WTC11 (cell line): ENCODE measurements around the gene SHPK.

Experiments
- CBFB ChIP-seq: sonication (generic); formaldehyde crosslinking; IDR thresholded peaks from 2 replicates; pipeline ENCODE4 v1.8.1; 2022; ENCODE audit warnings: mild to moderate bottlenecking, low read depth, missing genetic modification reagents
- GRHL2 ChIP-seq: fragments of 250-450 bp; sonication (Bioruptor Pico); IDR thresholded peaks from 2 replicates; pipeline ENCODE4 v1.8.0; 2022; ENCODE audit warnings: mild to moderate bottlenecking, moderate library complexity; ENCODE audit not compliant: insufficient replicate concordance, severe bottlenecking
- OVOL2 ChIP-seq: fragments of 250-450 bp; sonication (Bioruptor Pico); IDR thresholded peaks from 2 replicates; pipeline ENCODE4 v1.9.0; 2021; ENCODE audit warnings: mild to moderate bottlenecking, borderline replicate concordance
- SOX15 ChIP-seq: fragments of 250-450 bp; sonication (Bioruptor Pico); IDR thresholded peaks from 2 replicates; pipeline ENCODE4 v1.9.0; 2021; ENCODE audit warnings: mild to moderate bottlenecking
- TF ChIP-seq, protein P1 (sequence below): sonication (generic); formaldehyde crosslinking; IDR thresholded peaks from 2 replicates; pipeline ENCODE4 v1.8.0; 2023; ENCODE audit warnings: missing genetic modification reagents
- TF ChIP-seq, protein P2 (sequence below): fragments of 200-600 bp; IDR thresholded peaks from 2 replicates; pipeline ENCODE4 v1.8.0; 2022; ENCODE audit warnings: antibody characterized with exemption
- TF ChIP-seq, protein P3 (sequence below): sonication (generic); formaldehyde crosslinking; IDR thresholded peaks from 2 replicates; pipeline ENCODE4 v1.8.1; 2023; ENCODE audit warnings: mild to moderate bottlenecking, missing genetic modification reagents, moderate library complexity
- TF ChIP-seq, protein P4 (sequence below): sonication (generic); formaldehyde crosslinking; IDR thresholded peaks from 2 replicates; pipeline ENCODE4 v1.8.1; 2023; ENCODE audit warnings: mild to moderate bottlenecking, moderate library complexity, missing genetic modification reagents
- TF ChIP-seq, protein P5 (sequence below): sonication (generic); formaldehyde crosslinking; IDR thresholded peaks from 2 replicates; pipeline ENCODE4 v1.8.0; 2022; ENCODE audit warnings: mild to moderate bottlenecking, missing genetic modification reagents
- TF ChIP-seq, protein P6 (sequence below): sonication (generic); formaldehyde crosslinking; IDR thresholded peaks from 2 replicates; pipeline ENCODE4 v1.8.0; 2022; ENCODE audit warnings: mild to moderate bottlenecking, missing genetic modification reagents

DNA sequence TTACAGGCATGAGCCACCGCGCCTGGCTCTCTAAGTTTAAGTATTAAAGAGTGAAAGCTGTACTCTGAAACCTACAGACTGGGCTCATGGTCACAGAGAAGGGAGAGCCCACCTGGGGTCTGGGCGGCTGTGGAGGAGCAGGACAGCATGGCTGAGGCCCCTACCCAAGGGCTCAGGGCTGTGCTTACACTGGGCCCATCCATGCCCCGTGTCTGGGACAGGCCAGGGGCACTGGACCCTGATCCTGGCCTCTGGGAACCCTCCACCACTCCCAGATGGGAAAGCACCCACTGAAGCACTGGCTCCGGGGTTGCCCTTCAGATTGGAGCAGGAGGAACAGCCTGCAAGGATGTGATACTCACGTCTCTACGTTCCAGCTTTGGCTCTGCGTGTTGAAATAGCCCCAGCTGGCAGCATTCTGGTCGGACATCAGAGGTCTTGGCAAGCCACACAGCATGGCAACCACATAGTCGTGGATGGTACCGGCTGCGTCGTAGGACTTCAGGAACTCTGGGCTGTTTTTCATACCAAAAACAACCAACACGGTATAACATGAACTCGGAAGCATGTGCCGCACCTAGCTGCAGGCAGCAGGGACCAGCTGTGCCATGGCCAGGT lies 13.0 kb downstream of the SHPK start:
- TF ChIP-seq, protein P1, sequence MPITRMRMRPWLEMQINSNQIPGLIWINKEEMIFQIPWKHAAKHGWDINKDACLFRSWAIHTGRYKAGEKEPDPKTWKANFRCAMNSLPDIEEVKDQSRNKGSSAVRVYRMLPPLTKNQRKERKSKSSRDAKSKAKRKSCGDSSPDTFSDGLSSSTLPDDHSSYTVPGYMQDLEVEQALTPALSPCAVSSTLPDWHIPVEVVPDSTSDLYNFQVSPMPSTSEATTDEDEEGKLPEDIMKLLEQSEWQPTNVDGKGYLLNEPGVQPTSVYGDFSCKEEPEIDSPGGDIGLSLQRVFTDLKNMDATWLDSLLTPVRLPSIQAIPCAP (CRISPR knock-in tag): no peak
- TF ChIP-seq, protein P2, sequence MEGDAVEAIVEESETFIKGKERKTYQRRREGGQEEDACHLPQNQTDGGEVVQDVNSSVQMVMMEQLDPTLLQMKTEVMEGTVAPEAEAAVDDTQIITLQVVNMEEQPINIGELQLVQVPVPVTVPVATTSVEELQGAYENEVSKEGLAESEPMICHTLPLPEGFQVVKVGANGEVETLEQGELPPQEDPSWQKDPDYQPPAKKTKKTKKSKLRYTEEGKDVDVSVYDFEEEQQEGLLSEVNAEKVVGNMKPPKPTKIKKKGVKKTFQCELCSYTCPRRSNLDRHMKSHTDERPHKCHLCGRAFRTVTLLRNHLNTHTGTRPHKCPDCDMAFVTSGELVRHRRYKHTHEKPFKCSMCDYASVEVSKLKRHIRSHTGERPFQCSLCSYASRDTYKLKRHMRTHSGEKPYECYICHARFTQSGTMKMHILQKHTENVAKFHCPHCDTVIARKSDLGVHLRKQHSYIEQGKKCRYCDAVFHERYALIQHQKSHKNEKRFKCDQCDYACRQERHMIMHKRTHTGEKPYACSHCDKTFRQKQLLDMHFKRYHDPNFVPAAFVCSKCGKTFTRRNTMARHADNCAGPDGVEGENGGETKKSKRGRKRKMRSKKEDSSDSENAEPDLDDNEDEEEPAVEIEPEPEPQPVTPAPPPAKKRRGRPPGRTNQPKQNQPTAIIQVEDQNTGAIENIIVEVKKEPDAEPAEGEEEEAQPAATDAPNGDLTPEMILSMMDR: no peak
- TF ChIP-seq GRHL2 (CRISPR knock-in tag) (no peak), SOX15 (no peak), CBFB (CRISPR knock-in tag) (no peak), OVOL2 (CRISPR knock-in tag) (no peak)
- TF ChIP-seq, protein P3, sequence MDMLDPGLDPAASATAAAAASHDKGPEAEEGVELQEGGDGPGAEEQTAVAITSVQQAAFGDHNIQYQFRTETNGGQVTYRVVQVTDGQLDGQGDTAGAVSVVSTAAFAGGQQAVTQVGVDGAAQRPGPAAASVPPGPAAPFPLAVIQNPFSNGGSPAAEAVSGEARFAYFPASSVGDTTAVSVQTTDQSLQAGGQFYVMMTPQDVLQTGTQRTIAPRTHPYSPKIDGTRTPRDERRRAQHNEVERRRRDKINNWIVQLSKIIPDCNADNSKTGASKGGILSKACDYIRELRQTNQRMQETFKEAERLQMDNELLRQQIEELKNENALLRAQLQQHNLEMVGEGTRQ (CRISPR knock-in tag): no peak
- TF ChIP-seq, protein P4, sequence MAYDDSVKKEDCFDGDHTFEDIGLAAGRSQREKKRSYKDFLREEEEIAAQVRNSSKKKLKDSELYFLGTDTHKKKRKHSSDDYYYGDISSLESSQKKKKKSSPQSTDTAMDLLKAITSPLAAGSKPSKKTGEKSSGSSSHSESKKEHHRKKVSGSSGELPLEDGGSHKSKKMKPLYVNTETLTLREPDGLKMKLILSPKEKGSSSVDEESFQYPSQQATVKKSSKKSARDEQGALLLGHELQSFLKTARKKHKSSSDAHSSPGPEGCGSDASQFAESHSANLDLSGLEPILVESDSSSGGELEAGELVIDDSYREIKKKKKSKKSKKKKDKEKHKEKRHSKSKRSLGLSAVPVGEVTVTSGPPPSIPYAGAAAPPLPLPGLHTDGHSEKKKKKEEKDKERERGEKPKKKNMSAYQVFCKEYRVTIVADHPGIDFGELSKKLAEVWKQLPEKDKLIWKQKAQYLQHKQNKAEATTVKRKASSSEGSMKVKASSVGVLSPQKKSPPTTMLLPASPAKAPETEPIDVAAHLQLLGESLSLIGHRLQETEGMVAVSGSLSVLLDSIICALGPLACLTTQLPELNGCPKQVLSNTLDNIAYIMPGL (CRISPR knock-in tag): no peak
- TF ChIP-seq, protein P5, sequence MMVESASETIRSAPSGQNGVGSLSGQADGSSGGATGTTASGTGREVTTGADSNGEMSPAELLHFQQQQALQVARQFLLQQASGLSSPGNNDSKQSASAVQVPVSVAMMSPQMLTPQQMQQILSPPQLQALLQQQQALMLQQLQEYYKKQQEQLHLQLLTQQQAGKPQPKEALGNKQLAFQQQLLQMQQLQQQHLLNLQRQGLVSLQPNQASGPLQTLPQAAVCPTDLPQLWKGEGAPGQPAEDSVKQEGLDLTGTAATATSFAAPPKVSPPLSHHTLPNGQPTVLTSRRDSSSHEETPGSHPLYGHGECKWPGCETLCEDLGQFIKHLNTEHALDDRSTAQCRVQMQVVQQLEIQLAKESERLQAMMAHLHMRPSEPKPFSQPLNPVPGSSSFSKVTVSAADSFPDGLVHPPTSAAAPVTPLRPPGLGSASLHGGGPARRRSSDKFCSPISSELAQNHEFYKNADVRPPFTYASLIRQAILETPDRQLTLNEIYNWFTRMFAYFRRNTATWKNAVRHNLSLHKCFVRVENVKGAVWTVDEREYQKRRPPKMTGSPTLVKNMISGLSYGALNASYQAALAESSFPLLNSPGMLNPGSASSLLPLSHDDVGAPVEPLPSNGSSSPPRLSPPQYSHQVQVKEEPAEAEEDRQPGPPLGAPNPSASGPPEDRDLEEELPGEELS (CRISPR knock-in tag): no peak
- TF ChIP-seq, protein P6, sequence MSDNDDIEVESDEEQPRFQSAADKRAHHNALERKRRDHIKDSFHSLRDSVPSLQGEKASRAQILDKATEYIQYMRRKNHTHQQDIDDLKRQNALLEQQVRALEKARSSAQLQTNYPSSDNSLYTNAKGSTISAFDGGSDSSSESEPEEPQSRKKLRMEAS (CRISPR knock-in tag): no peak
